ENCODE data around the gene RNF115. TPM values are rescaled to one million over a fixed set of nuclear protein-coding genes. Genes with fewer than 3 reads are reported as not detected.

Gene RNF115
- polyA plus RNA-seq, 2 of the 4 experiments (the other 2 are of a cell fraction): 8.5 to 18.8 TPM

DNA sequence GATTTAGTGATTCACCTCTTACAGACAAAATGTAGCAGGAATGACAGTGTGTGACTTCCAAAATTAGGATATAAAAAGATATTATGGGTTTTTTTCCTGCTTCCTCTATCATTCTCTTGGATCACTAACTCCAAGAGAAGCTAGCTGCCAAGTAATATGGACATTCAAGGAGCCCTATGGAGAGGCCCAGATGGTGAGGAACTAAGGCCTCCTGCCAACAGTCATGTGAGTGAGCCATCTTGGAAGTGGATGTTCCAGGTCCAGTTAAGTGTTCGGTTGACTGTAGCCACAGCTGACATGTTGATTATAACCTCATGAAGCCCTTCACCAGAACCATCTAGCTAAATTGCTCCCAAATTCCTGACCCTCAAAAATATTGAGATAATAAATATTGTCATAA is 65.8 kb downstream of the RNF115 start:
- WGBS (ENCODE audit: missing lambda C conversion rate): 29% methylated on average over 1 of the region's 1 CpG
- POLR2A ChIA-PET: no interaction called here
- CTCF ChIA-PET: interaction anchor here (1.5 to 3.5 kb wide), 3 partner anchors 20 to 87 kb away, joined by 5 to 22 read pairs (median 8); partner anchors contain the start of gene NUDT17

DNA sequence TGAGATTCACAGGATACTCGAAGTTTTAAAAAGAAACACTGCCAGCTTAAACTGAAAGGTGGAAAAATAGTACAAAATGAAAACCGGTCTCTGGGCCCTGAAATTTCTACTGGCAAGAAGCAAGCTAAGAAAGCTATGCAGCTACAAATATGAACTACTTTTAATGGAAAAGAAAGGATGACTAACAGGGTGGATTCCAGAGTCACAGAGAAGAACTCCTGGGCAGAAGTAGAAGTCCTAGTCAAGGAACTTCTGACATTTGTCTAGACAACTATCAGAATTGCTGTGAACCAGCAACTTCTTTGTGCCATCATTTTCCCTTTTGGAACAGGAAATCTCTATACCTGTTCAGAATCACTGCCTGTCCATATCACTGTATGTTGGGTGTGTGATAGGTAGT is 66.5 kb downstream of the RNF115 start:
- H3K4me2 ChIP-seq: no peak overlapping the region
- H3K27ac ChIP-seq: no peak overlapping the region
- FAIRE-seq (no peak), DNase-seq (ENCODE audit: low read depth in 1 of 2, low spot score in 1 of 2) (no peak), ATAC-seq (no peak)
- H3K4me3 ChIP-seq: no peak overlapping the region
- ChIA-PET POLR2A (no interaction called here), CTCF (interaction anchor here (0.8 to 3.5 kb wide), 3 partner anchors 15 to 36 kb away, joined by 4 to 22 read pairs (median 5); no protein-coding TSS in a partner anchor)
- WGBS (ENCODE audit: missing lambda C conversion rate): 87% methylated on average over 2 of the region's 2 CpGs
- H3K9me3 ChIP-seq: peaks cover 11% of the 10 kb centered on the region
- TF ChIP-seq RNF2 (IDR thresholded peaks at IDR 0.05; ENCODE audit: borderline replicate concordance, low read depth) (no peak), RAD21 (conservative IDR thresholded peaks at IDR 0.05 in 1 of 2, IDR thresholded peaks at IDR 0.05 in 1 of 2) (no peak), CBX8 (IDR thresholded peaks at IDR 0.05) (no peak), ELK1 (IDR thresholded peaks at IDR 0.05; ENCODE audit: low read depth, low read length) (no peak), POLR2A (IDR thresholded peaks at IDR 0.05; ENCODE audit: low read length) (no peak), HEYL (CRISPR knock-in tag; IDR thresholded peaks at IDR 0.05) (no peak), HMGXB4 (CRISPR knock-in tag; IDR thresholded peaks at IDR 0.05; ENCODE audit: borderline replicate concordance) (no peak), PBX3 (IDR thresholded peaks at IDR 0.05) (no peak), SREBF2 (IDR thresholded peaks at IDR 0.05) (no peak), ESRRA (IDR thresholded peaks at IDR 0.05; ENCODE audit: borderline replicate concordance, low read length) (no peak), FOXS1 (CRISPR knock-in tag; IDR thresholded peaks at IDR 0.05) (no peak), RFX5 (IDR thresholded peaks at IDR 0.05) (no peak)
- TF ChIP-seq, protein P1, sequence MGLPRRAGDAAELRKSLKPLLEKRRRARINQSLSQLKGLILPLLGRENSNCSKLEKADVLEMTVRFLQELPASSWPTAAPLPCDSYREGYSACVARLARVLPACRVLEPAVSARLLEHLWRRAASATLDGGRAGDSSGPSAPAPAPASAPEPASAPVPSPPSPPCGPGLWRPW (IDR thresholded peaks at IDR 0.05): no peak
- H3K4me1 ChIP-seq: no peaks in the 10 kb centered on the region; the same call in 1 of the 3 replicates

More for the DNA sequence above, 65.8 kb downstream of the RNF115 start:
- H3K4me2 ChIP-seq: no peak overlapping the region
- DNase-seq (ENCODE audit: low read depth in 1 of 2, low spot score in 1 of 2) (no peak), FAIRE-seq (no peak), ATAC-seq (no peak)
- H3K4me1 ChIP-seq: no peaks in the 10 kb centered on the region; the same call in 2 of the 3 replicates
- peaks cover 11% of the 10 kb centered on the region for H3K9me3 ChIP-seq
- no peak overlapping the region for H3K27ac ChIP-seq
- no peak for TF ChIP-seq MYC (IDR thresholded peaks at IDR 0.05; ENCODE audit: borderline replicate concordance, low read length)
- TF ChIP-seq FOSB (CRISPR knock-in tag; IDR thresholded peaks at IDR 0.05): no peak
- TF ChIP-seq JUNB (IDR thresholded peaks at IDR 0.05): no peak
- TF ChIP-seq ESRRA (IDR thresholded peaks at IDR 0.05; ENCODE audit: borderline replicate concordance, low read length): no peak
- no peak for TF ChIP-seq RNF2 (IDR thresholded peaks at IDR 0.05; ENCODE audit: borderline replicate concordance, low read depth)
- no peak for TF ChIP-seq SMC3 (IDR thresholded peaks at IDR 0.05)
- no peak for TF ChIP-seq RAD21 (conservative IDR thresholded peaks at IDR 0.05 in 1 of 2, IDR thresholded peaks at IDR 0.05 in 1 of 2)
- H3K4me3 ChIP-seq: no peak overlapping the region

- no peak for DNase-seq (ENCODE audit: low read depth in 1 of 2, low spot score in 1 of 2)
- no peak for TF ChIP-seq REST (IDR thresholded peaks at IDR 0.05)
- TF ChIP-seq FOSL2 (IDR thresholded peaks at IDR 0.05): no peak
- 0 out of 2 replicates have a peak, but pooled peaks have one; percentile 13 for TF ChIP-seq FOSL2 (CRISPR knock-in tag; IDR thresholded peaks at IDR 0.05)
- ChIA-PET CTCF (interaction anchor here (1.3 to 1.9 kb wide), 4 partner anchors 12 to 94 kb away, joined by 5 to 8 read pairs (median 5); partner anchors contain the start of gene NUDT17), POLR2A (no interaction called here)
- no peak overlapping the region for H3K4me2 ChIP-seq
- FAIRE-seq: no peak
- H3K4me3 ChIP-seq: no peak overlapping the region
- peak overlapping the region; percentile 24 to 39; a peak in 2 of 6 replicates for H3K27ac ChIP-seq
- H3K9me3 ChIP-seq: no peaks in the 10 kb centered on the region
- ATAC-seq: no peak
- peaks cover 13% of the 10 kb centered on the region; the same call in 2 of the 3 replicates for H3K4me1 ChIP-seq
- 76% methylated on average over 5 of the region's 5 CpGs for WGBS (ENCODE audit: missing lambda C conversion rate)
Observed at GRCh38 chr1:145751491-145752037, 72.3 kb downstream of the RNF115 start.

Measured in A549 (cell line).